Fibroblast of lung (primary cell): ENCODE results near the gene PRR7. TPM values are rescaled to one million over a fixed set of nuclear protein-coding genes. Genes with fewer than 3 reads are reported as not detected.

Experiments used
- DNase-seq, 2 donors: peaks; one replicate each; pipeline versions ENCODE4 v3.0.0 to v3.0.0-alpha.2; 2010; ENCODE audit warnings: low read depth in 2 of 2
- H2AFZ ChIP-seq: 2 replicates; pipeline ENCODE4 v1.5.1; 2012; ENCODE audit warnings: low read length, control low read depth, inconsistent platforms
- H3K27ac ChIP-seq: 2 replicates; pipeline ENCODE4 v1.5.1; 2011; ENCODE audit warnings: low read length, control low read depth; ENCODE audit not compliant: insufficient read depth
- H3K27me3 ChIP-seq: 2 replicates; pipeline ENCODE4 v1.5.1; 2011; ENCODE audit warnings: mild to moderate bottlenecking, low read length; ENCODE audit not compliant: control insufficient read depth, insufficient read depth
- H3K36me3 ChIP-seq: 2 replicates; pipeline ENCODE4 v1.5.1; 2011; ENCODE audit warnings: low read length; ENCODE audit not compliant: control insufficient read depth, insufficient read depth
- H3K4me1 ChIP-seq: 2 replicates; pipeline ENCODE4 v1.5.1; 2011; ENCODE audit warnings: low read length; ENCODE audit not compliant: control insufficient read depth, insufficient read depth; ENCODE audit errors: extremely low read depth
- H3K4me2 ChIP-seq: 2 replicates; pipeline ENCODE4 v1.5.1; 2011; ENCODE audit warnings: low read length, control low read depth; ENCODE audit not compliant: insufficient read depth; ENCODE audit errors: extremely low read depth
- H3K4me3 ChIP-seq, 4 experiments: fragments of 200-600 bp in 1 of 4; sonication (generic) in 1 of 4; replicated peaks in 1 of 4; 2 replicates each; pipeline ENCODE4 v1.5.1; 2011 to 2016; ENCODE audit warnings: low read length in 4 of 4, low read depth in 3 of 4, mild to moderate bottlenecking in 3 of 4, control low read depth in 2 of 4, inconsistent platforms in 1 of 4, mixed read lengths in 1 of 4; ENCODE audit not compliant: insufficient read depth in 1 of 4; ENCODE audit errors: control extremely low read depth in 1 of 4
- H3K79me2 ChIP-seq: 2 replicates; pipeline ENCODE4 v1.5.1; 2012; ENCODE audit warnings: mild to moderate bottlenecking, low read length, inconsistent platforms; ENCODE audit not compliant: control insufficient read depth, insufficient read depth
- H3K9ac ChIP-seq: 2 replicates; pipeline ENCODE4 v1.5.1; 2011; ENCODE audit warnings: mild to moderate bottlenecking, low read length, control low read depth; ENCODE audit not compliant: insufficient read depth
- H3K9me3 ChIP-seq: 2 replicates; pipeline ENCODE4 v1.5.1; 2012; ENCODE audit warnings: low read depth, low read length; ENCODE audit not compliant: control insufficient read depth, insufficient read depth
- H4K20me1 ChIP-seq: 2 replicates; pipeline ENCODE4 v1.5.1; 2011; ENCODE audit warnings: low read length; ENCODE audit not compliant: control insufficient read depth, insufficient read depth; ENCODE audit errors: extremely low read depth
- CTCF ChIP-seq, 2 donors: IDR thresholded peaks in 1 of 2; conservative IDR thresholded peaks in 1 of 2; 1 replicate in 1 of 2; 2 replicates in 1 of 2; pipeline ENCODE4 v1.5.1; 2011 to 2012; ENCODE audit warnings: low read length in 2 of 2, control low read depth in 1 of 2, inconsistent platforms in 1 of 2, low read depth in 1 of 2, mild to moderate bottlenecking in 1 of 2
- EZH2 ChIP-seq: IDR thresholded peaks from 2 replicates; pipeline ENCODE4 v1.5.1; 2012; ENCODE audit warnings: low read length, control low read depth, mild to moderate bottlenecking; ENCODE audit errors: missing control alignments
- polyA plus RNA-seq, 2 donors: library from polyadenylated mRNA; depleted of rRNA in 1 of 2; stranded (reverse) in 1 of 2; unstranded in 1 of 2; fragments of >200 nt; gene quantifications; 2 replicates each; pipeline ENCODE4 v1.2.1, GENCODE V29; 2011 to 2012; ENCODE audit warnings: missing spikeins in 1 of 2
- total RNA-seq: library from RNA; depleted of rRNA; stranded (reverse); fragments of >200 nt; gene quantifications from 2 replicates; pipeline ENCODE4 v1.2.1, GENCODE V29; 2014

The PRR7 gene
- total and polyA plus RNA-seq, 2 donors (not counting 1 experiment from before 2014, with no cell fraction given) = 1.6 to 2.3 TPM

- no peak for DNase-seq
- Histone ChIP-seq H3K9me3 (no peaks in the 10 kb centered on the region), H3K27me3 (no peaks in the 10 kb centered on the region), H3K9ac (no peak overlapping the region), H3K4me3 (no peak overlapping the region), H4K20me1 (no peaks in the 10 kb centered on the region), H3K4me2 (no peak overlapping the region), H2AFZ (no peak overlapping the region), H3K4me1 (no peaks in the 10 kb centered on the region), H3K27ac (no peak overlapping the region), H3K36me3 (peaks cover 30% of the 10 kb centered on the region), H3K79me2 (peaks cover 2% of the 10 kb centered on the region)
- TF ChIP-seq EZH2 = no peak
- no peak for TF ChIP-seq CTCF (conservative IDR thresholded peaks at IDR 0.05 in 1 of 2, IDR thresholded peaks at IDR 0.05 in 1 of 2; ENCODE audit: low read depth in 1 of 2, low read length in 2 of 2)
These were observed 12.2 kb upstream of the PRR7 start for GRCh38 chr5:177434437-177434836.

GRCh38 chr5:177434942-177435738, 11.5 kb upstream of the PRR7 start:
- Histone ChIP-seq H3K9me3 (no peaks in the 10 kb centered on the region), H3K4me3 (no peak overlapping the region), H3K9ac (no peak overlapping the region), H3K27me3 (no peaks in the 10 kb centered on the region), H2AFZ (no peak overlapping the region), H3K79me2 (no peaks in the 10 kb centered on the region), H3K4me1 (no peaks in the 10 kb centered on the region), H4K20me1 (no peaks in the 10 kb centered on the region), H3K4me2 (no peak overlapping the region), H3K27ac (no peak overlapping the region), H3K36me3 (peaks cover 29% of the 10 kb centered on the region)
- no peak for DNase-seq
- TF ChIP-seq EZH2 (no peak), CTCF (conservative IDR thresholded peaks at IDR 0.05 in 1 of 2, IDR thresholded peaks at IDR 0.05 in 1 of 2; ENCODE audit: low read depth in 1 of 2, low read length in 2 of 2) (no peak)

GRCh38 chr5:177435847-177436536, 10.6 kb upstream of the PRR7 start:
- no peak overlapping the region for H3K4me2 ChIP-seq
- DNase-seq = no peak
- H3K9ac ChIP-seq = no peak overlapping the region
- H3K27ac ChIP-seq = no peak overlapping the region
- peaks cover 29% of the 10 kb centered on the region for H3K36me3 ChIP-seq
- no peaks in the 10 kb centered on the region for H3K4me1 ChIP-seq
- no peaks in the 10 kb centered on the region for H4K20me1 ChIP-seq
- no peak overlapping the region for H3K4me3 ChIP-seq
- H3K27me3 ChIP-seq = no peaks in the 10 kb centered on the region
- TF ChIP-seq EZH2 = no peak
- no peak for TF ChIP-seq CTCF (conservative IDR thresholded peaks at IDR 0.05 in 1 of 2, IDR thresholded peaks at IDR 0.05 in 1 of 2; ENCODE audit: low read depth in 1 of 2, low read length in 2 of 2)
- no peaks in the 10 kb centered on the region for H3K9me3 ChIP-seq
- H2AFZ ChIP-seq = no peak overlapping the region
- no peaks in the 10 kb centered on the region for H3K79me2 ChIP-seq
